Measurements from ENCODE around the gene IGF1R.
"Not testable (repeated sequence)": the region's sequence is repeated elsewhere in the genome, so short reads cannot be mapped to it uniquely, and the experiment has no call there.

Gene IGF1R

GRCh38 chr15:98951004-98951403 lies 302.7 kb downstream of the IGF1R start:
- DNase-seq = no peak

- DNase-seq = no peak
Observed at GRCh38 chr15:98951493-98952320, 303.4 kb downstream of the IGF1R start.

- DNase-seq = no peak
Observed at GRCh38 chr15:98952381-98952803, 304.1 kb downstream of the IGF1R start.

GRCh38 chr15:98953000-98953787 lies 304.9 kb downstream of the IGF1R start:
- DNase-seq = no peak

GRCh38 chr15:98953968-98954367 lies 305.6 kb downstream of the IGF1R start:
- DNase-seq = no peak

GRCh38 chr15:98954411-98954810 lies 306.1 kb downstream of the IGF1R start:
- peak; percentile 61 to 75 for DNase-seq

- DNase-seq = peak; percentile 67 to 70
Observed at GRCh38 chr15:98955331-98955730, 307.0 kb downstream of the IGF1R start.

- peak in 1 of 2 donors; percentile 23 for DNase-seq
Observed at GRCh38 chr15:98955961-98956723, 307.8 kb downstream of the IGF1R start.

GRCh38 chr15:98956796-98957553 lies 308.6 kb downstream of the IGF1R start:
- no peak for DNase-seq

- DNase-seq = no peak
Observed at GRCh38 chr15:98957655-98958054, 309.3 kb downstream of the IGF1R start.

GRCh38 chr15:98958076-98958475 lies 309.7 kb downstream of the IGF1R start:
- no peak for DNase-seq

- DNase-seq = no peak
Observed at GRCh38 chr15:98958918-98959639, 310.7 kb downstream of the IGF1R start.

GRCh38 chr15:98959640-98960007 lies 311.3 kb downstream of the IGF1R start:
- DNase-seq = no peak

GRCh38 chr15:98960555-98961050 lies 312.3 kb downstream of the IGF1R start:
- DNase-seq = no peak

GRCh38 chr15:98963444-98963843 lies 315.1 kb downstream of the IGF1R start:
- no peak for DNase-seq

- no peak for DNase-seq
Observed at GRCh38 chr15:98964466-98965133, 316.3 kb downstream of the IGF1R start.

GRCh38 chr15:98965134-98965491 lies 316.8 kb downstream of the IGF1R start:
- not testable (repeated sequence) for DNase-seq

GRCh38 chr15:98965597-98965996 lies 317.3 kb downstream of the IGF1R start:
- no peak for DNase-seq

- DNase-seq = no peak
Observed at GRCh38 chr15:98966091-98966787, 317.9 kb downstream of the IGF1R start.

- no peak for DNase-seq
Observed at GRCh38 chr15:98967096-98967495, 318.8 kb downstream of the IGF1R start.
